GM18861 (cell line): ENCODE measurements around the gene ALAS1.
"Not testable (repeated sequence)": the region's sequence is repeated elsewhere in the genome, so short reads cannot be mapped to it uniquely, and the experiment has no call there.

Source experiments
- ATAC-seq: cut with Tn5 transposase; IDR thresholded peaks from one replicate; pipeline ENCODE4 v1.9.1; 2021; ENCODE audit not compliant: unreplicated experiment

The ALAS1 gene

DNA sequence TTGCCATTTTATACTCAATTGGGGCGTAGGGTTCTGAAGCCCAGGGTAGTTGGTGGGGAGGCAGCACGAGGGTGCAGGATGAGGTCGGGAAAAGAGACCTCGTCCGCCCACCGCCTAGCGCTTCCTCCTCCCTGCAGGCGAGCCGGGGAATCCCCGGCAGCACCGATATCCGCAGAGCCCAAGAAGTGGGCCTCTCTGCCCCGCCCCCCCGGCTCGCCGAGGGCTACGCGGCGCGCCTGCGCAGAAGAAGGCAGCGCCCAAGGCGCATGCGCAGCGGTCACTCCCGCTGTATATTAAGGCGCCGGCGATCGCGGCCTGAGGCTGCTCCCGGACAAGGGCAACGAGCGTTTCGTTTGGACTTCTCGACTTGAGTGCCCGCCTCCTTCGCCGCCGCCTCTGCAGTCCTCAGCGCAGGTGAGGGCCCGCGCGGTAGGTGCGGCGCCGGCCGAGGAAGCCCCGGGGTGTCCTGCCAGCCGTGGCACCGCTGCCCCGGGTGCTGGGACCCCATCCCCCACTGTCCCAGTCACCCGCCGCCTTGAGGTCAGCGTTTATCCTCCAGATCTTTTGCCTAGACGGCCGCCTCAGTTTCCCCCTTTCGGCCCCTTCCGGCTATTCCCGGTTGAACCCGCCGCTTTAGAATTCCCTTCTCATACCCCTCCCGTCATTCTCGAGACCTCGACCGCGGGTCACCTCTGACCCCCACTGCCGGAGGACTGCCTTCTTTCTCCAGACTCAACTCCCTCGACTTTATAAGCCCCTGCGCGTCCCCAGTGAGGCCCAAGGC, at the start of gene ALAS1:
Gene ALAS1 (plus strand): TSS at position 319 of the 784 bp plus-strand sequence. CDS start 1,082 bp downstream, outside the sequence.
- peak; percentile 73 for ATAC-seq

- no peak for ATAC-seq
Observed at GRCh38 chr3:52149021-52149420, 48.9 kb upstream of the ALAS1 start.

DNA sequence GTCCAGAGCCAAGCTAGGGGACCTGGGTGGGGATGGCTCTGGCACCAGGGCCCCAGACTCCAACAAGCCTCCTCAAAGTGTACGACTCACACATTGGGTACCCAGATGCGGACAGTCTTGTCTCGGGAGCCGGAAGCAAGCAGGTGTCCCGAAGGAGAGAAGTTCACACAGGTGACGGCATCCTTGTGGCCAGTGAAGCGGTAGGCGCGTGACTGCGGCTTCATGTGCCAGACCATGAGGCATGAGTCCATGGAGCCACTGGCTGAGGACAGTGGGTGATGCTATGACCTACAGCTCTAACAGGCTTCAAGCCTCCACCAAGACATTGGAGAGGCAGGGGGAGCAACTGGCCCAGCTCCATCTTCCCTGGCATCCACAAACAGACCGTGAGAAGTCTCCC, 48.2 kb upstream of the ALAS1 start:
- ATAC-seq = no peak

GRCh38 chr3:52150357-52150756, 47.6 kb upstream of the ALAS1 start:
- ATAC-seq = no peak

- no peak for ATAC-seq
Observed at GRCh38 chr3:52150860-52151259, 47.1 kb upstream of the ALAS1 start.

- ATAC-seq = not testable (repeated sequence)
Observed at GRCh38 chr3:52151991-52152390, 46.0 kb upstream of the ALAS1 start.

- no peak for ATAC-seq
Observed at GRCh38 chr3:52153389-52154096, 44.4 kb upstream of the ALAS1 start.

DNA sequence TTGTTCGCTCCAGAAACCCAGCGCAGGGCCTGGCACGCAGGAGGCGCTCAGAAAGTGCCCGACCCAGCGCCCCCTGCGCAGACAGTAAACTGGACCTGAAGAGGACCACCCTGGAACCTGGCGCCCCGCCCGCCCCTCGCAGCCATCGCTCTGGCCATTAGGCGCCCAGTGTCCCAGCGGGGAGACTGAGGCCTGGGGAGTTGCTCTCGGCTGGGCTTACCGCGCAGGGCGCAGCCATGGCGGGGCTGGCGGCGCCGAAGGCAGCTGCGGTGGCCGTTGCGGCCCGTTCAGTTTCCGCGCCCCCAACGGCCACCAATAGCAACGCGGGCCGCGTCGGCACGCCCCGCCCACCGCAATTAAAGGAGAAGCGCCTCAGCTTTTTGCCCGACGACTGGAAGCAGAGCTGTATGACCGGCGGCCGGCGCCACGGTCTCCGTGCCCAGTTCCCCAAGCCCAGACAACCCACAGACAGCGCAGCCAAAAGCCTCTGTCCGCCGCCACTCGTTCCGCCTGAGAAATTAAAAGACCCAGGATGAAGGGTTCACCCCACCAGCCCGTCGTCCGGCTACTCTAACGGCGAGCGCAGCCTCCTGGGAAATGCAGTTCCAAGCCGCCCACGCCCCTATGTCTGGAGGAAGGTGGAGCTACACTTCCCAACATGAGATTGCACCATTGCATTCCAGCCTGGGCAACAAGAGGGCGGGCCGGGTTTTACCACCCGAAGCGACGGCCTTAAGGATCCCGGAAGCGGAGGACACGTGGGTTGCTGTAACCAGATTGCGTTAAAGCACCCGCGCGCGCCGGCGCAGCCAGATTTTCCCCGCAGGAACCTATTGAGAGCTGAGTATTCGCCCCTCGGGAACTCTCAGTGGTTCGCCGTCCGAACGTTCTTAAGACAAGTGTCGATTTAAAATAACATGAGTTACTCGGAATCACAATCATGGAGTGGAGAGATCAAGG, 43.5 kb upstream of the ALAS1 start, which contains the start of gene POC1A:
Gene POC1A (minus strand): TSS at position 289 of the 960 bp plus-strand sequence. CDS start 51 bp downstream, at position 238.
- peak; percentile 69 for ATAC-seq

GRCh38 chr3:52155912-52156311, 42.0 kb upstream of the ALAS1 start:
- no peak for ATAC-seq

GRCh38 chr3:52159503-52159902, 38.5 kb upstream of the ALAS1 start:
- ATAC-seq = no peak

DNA sequence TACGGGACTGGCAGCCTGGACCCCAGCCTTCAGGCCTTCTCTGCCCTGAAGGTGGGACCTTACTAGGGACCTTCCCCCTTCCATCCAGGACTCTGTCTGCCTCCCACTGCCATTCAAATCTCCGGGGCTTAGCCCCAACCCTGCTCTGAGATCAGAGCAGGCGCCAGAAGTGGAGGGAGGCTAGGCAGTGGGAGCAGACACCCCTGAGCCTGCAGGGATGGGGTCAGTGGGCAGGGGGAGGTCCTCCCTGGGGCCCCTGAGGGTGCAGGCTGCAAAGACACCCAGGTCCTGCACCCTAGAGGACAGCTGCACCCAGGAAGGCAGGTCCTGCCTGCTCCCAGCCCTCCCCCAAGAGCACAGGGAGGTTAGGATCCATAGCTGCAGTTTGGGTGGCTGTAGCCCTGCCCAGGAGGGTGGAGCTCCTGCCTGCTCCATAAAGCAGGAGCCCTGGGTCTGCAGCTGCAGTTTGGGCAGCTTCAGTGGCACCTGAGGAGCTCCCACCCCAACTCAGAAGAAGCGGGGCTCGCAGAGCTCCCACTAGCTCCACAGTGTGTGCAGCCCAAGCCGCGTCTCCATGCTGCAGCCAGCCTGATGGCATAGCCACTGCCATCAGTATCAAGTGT, 35.6 kb upstream of the ALAS1 start:
- no peak for ATAC-seq

DNA sequence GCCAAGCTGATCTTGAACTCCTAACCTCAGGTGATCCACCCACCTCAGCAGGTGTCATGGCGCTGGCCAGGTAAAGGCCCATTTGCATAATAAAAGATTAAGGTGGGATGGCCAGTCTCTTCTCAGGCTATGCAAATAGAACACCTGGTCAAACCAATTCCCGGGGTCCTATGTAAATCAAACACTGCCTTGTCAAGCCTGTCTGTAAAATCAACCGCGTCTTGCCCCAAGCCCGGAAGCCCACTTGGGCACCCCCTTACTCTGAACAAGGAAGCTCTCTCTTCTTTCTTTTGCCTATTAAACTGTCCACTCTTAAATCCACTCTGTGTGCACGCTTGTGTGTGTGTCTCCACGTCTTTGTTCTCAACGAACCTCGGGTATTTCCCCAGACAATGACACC, 30.7 kb upstream of the ALAS1 start:
- no peak for ATAC-seq

DNA sequence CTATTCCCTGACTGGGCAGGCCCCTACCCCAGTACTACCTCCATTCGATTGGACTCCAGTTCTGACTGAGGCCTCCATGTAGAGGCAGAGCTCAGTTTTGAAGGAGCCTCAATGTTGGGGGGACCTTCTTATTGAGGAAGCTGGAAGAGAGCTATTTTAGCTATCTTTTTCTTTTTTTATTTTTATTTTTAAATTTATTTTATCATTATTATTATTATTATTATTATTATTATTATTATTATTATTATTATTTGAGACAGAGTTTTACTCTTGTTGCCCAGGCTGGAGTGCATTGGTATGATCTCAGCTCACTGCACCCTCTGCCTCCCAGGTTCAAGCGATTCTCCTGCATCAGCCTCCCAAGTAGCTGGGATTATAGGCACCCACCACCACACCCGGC, 27.7 kb upstream of the ALAS1 start:
- ATAC-seq = not testable (repeated sequence)

DNA sequence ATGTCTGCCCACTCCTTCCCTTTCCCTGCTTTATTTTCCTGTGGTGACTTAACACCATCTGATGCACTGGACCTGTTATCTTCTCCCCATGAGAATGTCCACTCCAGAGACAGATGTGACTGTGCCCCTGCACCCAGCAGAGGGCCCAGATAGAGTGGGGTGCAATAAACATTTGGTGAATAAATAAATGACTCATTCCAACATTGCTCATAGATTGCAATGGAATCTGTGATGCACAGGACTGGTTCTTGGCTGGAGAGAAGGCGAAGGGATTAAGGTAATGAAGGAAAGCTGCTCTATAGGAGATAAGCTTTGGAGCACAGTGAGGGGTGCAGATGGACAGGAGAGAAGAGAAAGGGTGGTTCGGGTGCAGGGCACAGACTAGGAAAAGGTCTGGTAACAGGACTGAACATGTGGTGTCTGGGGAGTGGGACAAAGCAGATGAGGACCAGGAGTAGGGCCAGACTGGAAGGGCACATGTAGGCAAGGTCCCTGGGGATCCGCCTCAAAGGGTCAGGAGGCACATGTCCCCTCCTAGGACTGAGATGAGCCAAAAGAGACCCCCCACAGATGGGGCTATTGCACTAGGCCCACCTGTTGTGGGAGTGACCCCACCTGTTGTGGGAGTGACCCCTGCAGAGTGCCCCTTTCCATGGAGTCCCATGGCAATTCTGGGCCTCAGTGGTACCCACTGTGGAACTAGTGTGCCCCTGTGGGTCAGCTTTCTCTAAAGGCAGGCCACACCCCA, 26.3 kb upstream of the ALAS1 start:
- no peak for ATAC-seq

GRCh38 chr3:52172262-52172757, 25.6 kb upstream of the ALAS1 start:
- ATAC-seq = no peak

DNA sequence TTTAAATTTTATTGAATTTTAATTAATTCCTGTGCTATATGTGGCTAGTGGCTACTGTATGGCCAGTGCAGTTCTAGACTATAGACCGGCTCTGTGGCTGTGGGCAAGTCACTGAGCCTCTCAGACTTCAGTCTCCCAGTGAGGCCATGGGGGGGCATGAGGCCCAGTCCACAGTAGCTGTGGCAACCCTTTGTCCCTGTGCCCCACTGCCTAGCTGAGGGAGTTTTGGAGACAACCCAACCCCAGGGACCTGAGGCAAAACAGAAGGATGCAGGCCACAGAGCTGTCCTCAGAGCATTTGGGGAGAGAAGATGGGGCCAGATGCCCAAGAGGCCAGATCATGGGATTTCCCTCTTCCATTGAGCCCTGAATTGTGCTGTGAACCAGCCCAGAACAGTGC, 24.9 kb upstream of the ALAS1 start:
- ATAC-seq = no peak

GRCh38 chr3:52174896-52175295, 23.1 kb upstream of the ALAS1 start:
- ATAC-seq = no peak

- no peak for ATAC-seq
Observed at GRCh38 chr3:52175416-52176179, 22.4 kb upstream of the ALAS1 start.

DNA sequence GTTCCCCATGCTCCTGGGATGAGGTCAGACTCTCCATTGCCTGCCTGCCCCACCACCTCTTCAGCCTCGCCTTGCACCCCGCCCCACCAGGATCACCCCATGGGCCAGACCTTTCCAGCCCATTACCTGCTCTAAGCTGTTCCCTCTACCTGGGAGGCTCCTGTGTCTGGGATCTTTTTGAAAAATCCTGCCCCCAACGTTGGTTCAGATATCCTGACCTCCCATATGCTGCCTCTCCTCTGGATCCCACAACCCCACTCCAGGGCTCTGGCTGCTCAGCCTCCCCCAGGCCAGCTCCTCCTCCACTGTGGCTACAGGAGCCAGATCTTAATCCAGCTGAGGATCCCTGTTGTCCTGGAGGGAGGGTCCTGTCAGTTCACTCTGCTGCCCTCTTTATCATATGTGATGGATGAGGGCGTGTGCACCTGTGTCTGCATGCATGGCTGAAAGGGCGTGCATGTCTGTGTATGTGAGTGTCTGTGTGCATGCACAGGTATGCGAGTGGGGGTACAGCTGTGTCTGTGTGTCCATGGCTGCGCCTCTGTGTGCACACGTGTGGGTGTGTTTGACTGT, 21.7 kb upstream of the ALAS1 start:
- ATAC-seq = no peak
